KMS-11 (cell line): ENCODE measurements around the gene B9D2.

Experiments
- H2AFZ ChIP-seq: fragments of 200-600 bp; sonication (generic); 2 replicates; pipeline ENCODE4 v1.6.1; 2016; ENCODE audit warnings: antibody characterized with exemption, mixed run types, low read depth
- H3K27ac ChIP-seq: fragments of 200-600 bp; sonication (generic); 2 replicates; pipeline ENCODE4 v1.6.1; 2016; ENCODE audit warnings: mild to moderate bottlenecking, mixed run types
- H3K27me3 ChIP-seq: fragments of 200-600 bp; sonication (generic); 2 replicates; pipeline ENCODE4 v1.6.1; 2017; ENCODE audit warnings: mild to moderate bottlenecking, low read depth, mixed run types, moderate library complexity; ENCODE audit not compliant: insufficient read depth
- H3K36me3 ChIP-seq: fragments of 200-600 bp; sonication (generic); 2 replicates; pipeline ENCODE4 v1.6.1; 2017; ENCODE audit warnings: mild to moderate bottlenecking, mixed run types; ENCODE audit not compliant: insufficient read depth
- H3K4me1 ChIP-seq: fragments of 200-600 bp; sonication (generic); 2 replicates; pipeline ENCODE4 v1.6.1; 2016; ENCODE audit warnings: mild to moderate bottlenecking, low read depth, mixed run types; ENCODE audit not compliant: poor library complexity, severe bottlenecking
- H3K4me2 ChIP-seq: fragments of 200-600 bp; sonication (generic); 2 replicates; pipeline ENCODE4 v1.7.0; 2016; ENCODE audit warnings: mild to moderate bottlenecking, mixed run types
- H3K4me3 ChIP-seq: fragments of 200-600 bp; sonication (generic); IDR thresholded peaks from 2 replicates; pipeline ENCODE4 v1.6.1; 2017; ENCODE audit warnings: low read depth, low read length, mixed read lengths; ENCODE audit not compliant: insufficient read depth
- H3K79me2 ChIP-seq: fragments of 200-600 bp; sonication (generic); 2 replicates; pipeline ENCODE4 v1.6.1; 2016; ENCODE audit warnings: low read depth, mixed run types; ENCODE audit not compliant: insufficient read depth
- H3K9ac ChIP-seq: fragments of 200-600 bp; sonication (generic); 2 replicates; pipeline ENCODE4 v1.6.1; 2016; ENCODE audit warnings: mild to moderate bottlenecking, mixed run types
- H4K20me1 ChIP-seq: fragments of 200-600 bp; sonication (generic); 2 replicates; pipeline ENCODE4 v1.6.1; 2016; ENCODE audit warnings: mild to moderate bottlenecking, mixed run types; ENCODE audit not compliant: insufficient read depth
- TF ChIP-seq, protein P1 (sequence below): fragments of 200-600 bp; sonication (generic); conservative IDR thresholded peaks from 2 replicates; pipeline ENCODE4 v1.6.1; 2017; ENCODE audit warnings: low read depth, mild to moderate bottlenecking, antibody characterized with exemption, low read length, moderate library complexity, mixed read lengths

Gene B9D2

DNA sequence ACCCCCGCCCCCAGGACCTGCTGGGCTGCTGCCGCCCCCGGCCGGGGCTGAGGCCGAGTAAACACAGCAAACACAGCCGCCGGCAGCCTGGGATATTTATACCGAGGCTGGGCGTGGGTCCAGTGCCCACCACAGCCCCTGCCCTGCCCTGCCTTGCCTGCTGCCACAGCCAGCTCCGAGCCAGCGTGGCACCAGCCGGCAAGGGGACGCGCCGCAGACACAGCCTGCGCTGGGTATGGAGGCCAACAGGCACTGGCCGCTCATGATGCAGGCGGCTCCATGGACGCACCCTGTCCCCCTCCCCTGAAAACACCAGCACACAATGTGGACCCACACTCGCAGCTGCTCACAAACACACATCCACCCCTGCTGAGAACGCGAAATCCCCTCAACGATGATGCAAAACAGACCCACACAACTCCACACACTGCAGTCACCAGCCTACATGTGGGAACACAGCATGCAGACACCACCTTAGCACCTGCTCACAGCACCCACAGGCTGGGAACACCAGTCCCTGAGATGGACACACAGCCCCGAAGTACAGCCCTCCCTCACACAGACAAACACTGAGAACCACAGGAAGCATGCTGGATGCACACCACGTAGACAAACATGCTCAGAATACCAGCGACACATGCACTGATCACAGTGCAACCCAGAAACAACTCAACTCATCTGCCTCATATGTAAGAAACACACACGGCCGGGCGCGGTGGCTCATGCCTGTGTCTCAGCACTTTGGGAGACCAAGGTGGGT is 37.8 kb downstream of the B9D2 start:
- H3K4me2 ChIP-seq: peak overlapping the region; percentile 87
- peaks cover 41% of the 10 kb centered on the region for H3K4me1 ChIP-seq
- peak overlapping the region; percentile 88 for H3K27ac ChIP-seq
- H3K36me3 ChIP-seq: no peaks in the 10 kb centered on the region; the same call in 1 of the 2 replicates
- TF ChIP-seq, protein P1, sequence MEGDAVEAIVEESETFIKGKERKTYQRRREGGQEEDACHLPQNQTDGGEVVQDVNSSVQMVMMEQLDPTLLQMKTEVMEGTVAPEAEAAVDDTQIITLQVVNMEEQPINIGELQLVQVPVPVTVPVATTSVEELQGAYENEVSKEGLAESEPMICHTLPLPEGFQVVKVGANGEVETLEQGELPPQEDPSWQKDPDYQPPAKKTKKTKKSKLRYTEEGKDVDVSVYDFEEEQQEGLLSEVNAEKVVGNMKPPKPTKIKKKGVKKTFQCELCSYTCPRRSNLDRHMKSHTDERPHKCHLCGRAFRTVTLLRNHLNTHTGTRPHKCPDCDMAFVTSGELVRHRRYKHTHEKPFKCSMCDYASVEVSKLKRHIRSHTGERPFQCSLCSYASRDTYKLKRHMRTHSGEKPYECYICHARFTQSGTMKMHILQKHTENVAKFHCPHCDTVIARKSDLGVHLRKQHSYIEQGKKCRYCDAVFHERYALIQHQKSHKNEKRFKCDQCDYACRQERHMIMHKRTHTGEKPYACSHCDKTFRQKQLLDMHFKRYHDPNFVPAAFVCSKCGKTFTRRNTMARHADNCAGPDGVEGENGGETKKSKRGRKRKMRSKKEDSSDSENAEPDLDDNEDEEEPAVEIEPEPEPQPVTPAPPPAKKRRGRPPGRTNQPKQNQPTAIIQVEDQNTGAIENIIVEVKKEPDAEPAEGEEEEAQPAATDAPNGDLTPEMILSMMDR: no peak
- peak overlapping the region; percentile 86; the same call in 1 of the 2 replicates for H3K9ac ChIP-seq
- no peaks in the 10 kb centered on the region for H3K27me3 ChIP-seq
- H2AFZ ChIP-seq: no peak overlapping the region
- no peaks in the 10 kb centered on the region for H4K20me1 ChIP-seq
- no peak overlapping the region for H3K4me3 ChIP-seq
- peaks cover 11% of the 10 kb centered on the region for H3K79me2 ChIP-seq

DNA sequence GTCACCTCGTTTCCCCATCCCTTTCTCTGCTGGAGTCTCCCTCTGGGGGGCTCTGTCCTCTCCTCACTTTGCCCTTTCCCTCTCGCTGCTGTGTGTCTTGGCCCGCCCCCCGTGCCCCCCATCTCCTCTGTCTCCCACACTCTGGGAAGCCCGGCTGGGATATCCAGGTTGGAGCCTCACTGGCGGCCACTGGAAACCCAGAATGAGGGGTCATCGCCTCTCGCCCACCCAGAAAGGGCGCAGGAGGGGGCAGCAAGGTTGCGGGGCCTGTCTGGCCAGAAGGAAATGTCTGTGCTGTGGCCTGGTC is 38.4 kb downstream of the B9D2 start:
- Histone ChIP-seq H2AFZ (no peak overlapping the region), H3K79me2 (peaks cover 11% of the 10 kb centered on the region), H3K4me3 (no peak overlapping the region), H3K4me1 (peaks cover 41% of the 10 kb centered on the region), H3K27me3 (no peaks in the 10 kb centered on the region), H4K20me1 (no peaks in the 10 kb centered on the region), H3K9ac (no peak overlapping the region), H3K36me3 (no peaks in the 10 kb centered on the region; the same call in 1 of the 2 replicates), H3K4me2 (no peak overlapping the region), H3K27ac (no peak overlapping the region)
- TF ChIP-seq, protein P1: no peak

DNA sequence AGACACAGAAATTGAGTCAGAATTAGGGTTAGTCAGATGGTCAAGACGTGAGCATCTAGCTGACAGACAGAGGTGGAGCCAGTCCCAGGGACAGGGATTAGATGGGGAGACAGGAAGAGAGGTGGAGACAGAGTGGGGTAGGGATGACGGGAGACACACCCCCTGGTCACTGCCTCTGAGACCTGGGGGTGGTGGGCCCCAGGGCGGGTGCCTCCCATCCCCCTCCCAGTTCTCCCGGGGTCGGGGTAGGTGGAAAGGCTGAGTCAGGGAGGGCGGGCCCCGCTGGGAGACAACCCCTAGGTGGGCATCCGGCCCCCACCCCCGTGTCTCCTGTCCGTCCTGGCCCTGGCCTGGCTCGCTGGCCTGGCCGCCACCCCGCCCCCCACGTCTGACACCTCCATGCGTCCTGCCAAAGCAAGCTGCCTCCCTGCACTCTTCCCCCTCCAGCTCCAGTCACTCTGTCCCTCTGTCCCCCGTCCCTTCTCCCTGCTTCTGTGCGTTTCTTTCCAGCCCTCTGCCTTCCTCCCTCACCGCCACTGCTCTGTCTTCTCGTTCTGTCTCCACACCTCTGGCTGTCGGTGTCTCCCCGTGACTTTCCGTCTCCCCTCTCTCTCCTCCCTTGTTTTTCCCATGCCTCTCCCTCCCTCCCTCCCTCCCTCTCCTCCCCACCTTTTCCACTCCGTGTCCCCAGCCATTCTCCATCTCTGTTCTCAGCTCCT is 38.9 kb downstream of the B9D2 start:
- Histone ChIP-seq H2AFZ (no peak overlapping the region), H3K9ac (no peak overlapping the region), H3K27ac (peak overlapping the region; percentile 5; the same call in 1 of the 2 replicates), H4K20me1 (no peaks in the 10 kb centered on the region), H3K79me2 (peaks cover 11% of the 10 kb centered on the region), H3K4me1 (peaks cover 41% of the 10 kb centered on the region), H3K36me3 (no peaks in the 10 kb centered on the region; the same call in 1 of the 2 replicates), H3K27me3 (no peaks in the 10 kb centered on the region), H3K4me3 (no peak overlapping the region), H3K4me2 (no peak overlapping the region)
- TF ChIP-seq, protein P1: no peak

DNA sequence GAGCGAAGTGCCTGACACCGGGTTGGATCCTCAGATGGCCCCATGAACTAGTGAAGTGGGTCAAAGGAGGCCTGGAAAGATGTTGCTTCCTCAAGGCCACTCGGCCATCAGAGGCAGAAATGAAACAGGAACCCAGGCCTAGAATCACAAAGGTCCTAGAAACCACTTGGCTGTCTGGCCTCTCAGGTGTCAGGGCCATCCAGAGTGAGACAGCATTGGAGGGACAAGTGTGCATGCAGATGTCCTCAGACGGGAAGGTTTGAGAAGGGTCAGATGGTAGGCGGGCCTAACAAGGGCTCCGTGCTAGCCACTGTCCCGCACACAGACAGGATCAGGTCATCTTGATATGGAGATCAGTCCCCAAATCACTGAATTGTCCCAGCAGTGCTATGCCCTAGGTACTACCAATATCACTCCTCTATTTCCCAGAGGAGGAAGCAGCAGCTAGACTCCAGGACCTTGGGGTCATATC is 39.7 kb downstream of the B9D2 start:
- Histone ChIP-seq H3K27ac (peak overlapping the region; percentile 5; the same call in 1 of the 2 replicates), H3K4me1 (peaks cover 37% of the 10 kb centered on the region), H3K36me3 (no peaks in the 10 kb centered on the region; the same call in 1 of the 2 replicates), H2AFZ (no peak overlapping the region), H3K27me3 (no peaks in the 10 kb centered on the region), H3K4me2 (no peak overlapping the region), H3K79me2 (peaks cover 11% of the 10 kb centered on the region), H4K20me1 (no peaks in the 10 kb centered on the region), H3K9ac (no peak overlapping the region), H3K4me3 (no peak overlapping the region)
- TF ChIP-seq, protein P1: no peak
